Transverse colon (tissue), 4 donors: Measurements from ENCODE around the gene FCRL2. TPM values are rescaled to one million over a fixed set of nuclear protein-coding genes. Genes with fewer than 3 reads are reported as not detected.

ENCODE experiments used
- DNase-seq: peaks from one replicate; pipeline ENCODE4 v3.0.0-alpha.2; 2019
- H3K27ac ChIP-seq, 4 donors: fragments of 200-600 bp; sonication (generic); 2 replicates each; pipeline ENCODE4 v1.5.1; 2016 to 2018; ENCODE audit warnings: inconsistent platforms in 4 of 4
- H3K27me3 ChIP-seq: fragments of 200-600 bp; sonication (generic); 2 replicates; pipeline ENCODE4 v1.5.1; 2017; ENCODE audit warnings: inconsistent platforms
- H3K36me3 ChIP-seq, 4 donors: fragments of 200-600 bp; sonication (generic); 2 replicates each; pipeline ENCODE4 v1.5.1; 2017 to 2019; ENCODE audit warnings: inconsistent platforms in 4 of 4
- H3K4me1 ChIP-seq, 4 donors: fragments of 200-600 bp; sonication (generic); 2 replicates each; pipeline ENCODE4 v1.5.1; 2017 to 2020; ENCODE audit warnings: inconsistent platforms in 4 of 4
- H3K4me3 ChIP-seq, 4 donors: fragments of 200-600 bp; sonication (generic); 1 replicate in 1 of 4; 2 replicates in 3 of 4; pipeline versions ENCODE4 v1.5.1 to v1.6.1; 2017 to 2019; ENCODE audit warnings: inconsistent platforms in 4 of 4
- H3K9me3 ChIP-seq, 2 donors: fragments of 200-600 bp; sonication (generic); 2 replicates each; pipeline ENCODE4 v1.5.1; 2017 to 2019; ENCODE audit warnings: inconsistent platforms in 2 of 2
- EP300 ChIP-seq: sonication (generic); formaldehyde crosslinking; IDR thresholded peaks from one replicate; pipeline ENCODE4 v1.6.1; 2017; ENCODE audit warnings: antibody characterized with exemption, low read depth
- POLR2A ChIP-seq: fragments of 450-650 bp; IDR thresholded peaks from one replicate; pipeline ENCODE4 v1.6.1; 2016; ENCODE audit warnings: antibody characterized with exemption, mild to moderate bottlenecking, moderate library complexity
- POLR2AphosphoS5 ChIP-seq, 3 donors: sonication (generic); formaldehyde crosslinking; IDR thresholded peaks; one replicate each; pipeline ENCODE4 v1.6.1; 2016; ENCODE audit warnings: antibody characterized with exemption in 3 of 3
- WGBS, 2 donors: methylation state at CpG; one replicate each; pipeline ENCODE4 v1.1.5; 2018; ENCODE audit warnings: low coverage in 1 of 2; 5-methylcytosine and 5-hydroxymethylcytosine counted together
- in situ Hi-C, 4 donors: fragments of 200-750 bp; cut with MboI; loops; one replicate each; pipeline versions ENCODE4 v1.15.0 to v1.15.1; 2017; ENCODE audit warnings: low sequenced_read_pairs in 3 of 4, low pct_ligation_motif_present in 1 of 4, low pct_unique_long_range_greater_than_20kb in 1 of 4
- intact Hi-C: fragments of 100-400 bp; cut with DNase I; formaldehyde crosslinking; loops from one replicate; pipeline ENCODE4 v1.15.1; 2023; ENCODE audit warnings: low total_unique reads
- total RNA-seq, 4 donors: library from RNA; depleted of rRNA; stranded (reverse); fragments of >200 nt; gene quantifications; one replicate each; pipeline ENCODE4 v1.1.0, GENCODE V29; 2016
- TF ChIP-seq, protein P1 (sequence below), 5 experiments: fragments of 200-600 bp in 3 of 5; fragments of 450-650 bp in 2 of 5; sonication (generic) in 3 of 5; IDR thresholded peaks; 1 replicate in 2 of 5; 2 replicates in 3 of 5; pipeline ENCODE4 v1.5.1; 2016 to 2017; ENCODE audit warnings: antibody characterized with exemption in 5 of 5, inconsistent platforms in 3 of 5, mild to moderate bottlenecking in 2 of 5, moderate library complexity in 1 of 5

The FCRL2 gene
- total RNA-seq, 4 donors from 2014 or later = 0.37 to 10.8 (median 0.41) TPM; not detected in 1

DNA sequence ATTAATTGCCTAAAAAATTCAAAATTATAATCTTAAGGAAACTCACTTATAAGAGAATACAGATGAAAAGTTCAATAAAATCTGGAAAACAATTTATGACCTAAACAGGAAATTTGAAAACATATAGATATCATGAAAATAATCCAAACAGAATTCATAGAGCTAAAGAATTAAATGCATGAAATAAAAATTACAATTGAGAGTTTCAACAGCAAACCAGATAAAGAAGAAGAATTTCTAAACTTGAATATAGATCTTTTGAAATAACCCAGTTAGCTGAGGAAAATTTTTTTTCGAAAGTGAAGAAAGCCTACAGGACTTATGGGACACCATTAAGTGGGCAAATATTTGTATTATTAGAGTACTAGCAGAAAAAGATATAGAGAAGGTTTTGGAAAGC lies 36.3 kb upstream of the FCRL2 start:
- DNase-seq = no peak
- no peak overlapping the region for H3K27ac ChIP-seq
- TF ChIP-seq EP300 = no peak
- TF ChIP-seq, protein P1, sequence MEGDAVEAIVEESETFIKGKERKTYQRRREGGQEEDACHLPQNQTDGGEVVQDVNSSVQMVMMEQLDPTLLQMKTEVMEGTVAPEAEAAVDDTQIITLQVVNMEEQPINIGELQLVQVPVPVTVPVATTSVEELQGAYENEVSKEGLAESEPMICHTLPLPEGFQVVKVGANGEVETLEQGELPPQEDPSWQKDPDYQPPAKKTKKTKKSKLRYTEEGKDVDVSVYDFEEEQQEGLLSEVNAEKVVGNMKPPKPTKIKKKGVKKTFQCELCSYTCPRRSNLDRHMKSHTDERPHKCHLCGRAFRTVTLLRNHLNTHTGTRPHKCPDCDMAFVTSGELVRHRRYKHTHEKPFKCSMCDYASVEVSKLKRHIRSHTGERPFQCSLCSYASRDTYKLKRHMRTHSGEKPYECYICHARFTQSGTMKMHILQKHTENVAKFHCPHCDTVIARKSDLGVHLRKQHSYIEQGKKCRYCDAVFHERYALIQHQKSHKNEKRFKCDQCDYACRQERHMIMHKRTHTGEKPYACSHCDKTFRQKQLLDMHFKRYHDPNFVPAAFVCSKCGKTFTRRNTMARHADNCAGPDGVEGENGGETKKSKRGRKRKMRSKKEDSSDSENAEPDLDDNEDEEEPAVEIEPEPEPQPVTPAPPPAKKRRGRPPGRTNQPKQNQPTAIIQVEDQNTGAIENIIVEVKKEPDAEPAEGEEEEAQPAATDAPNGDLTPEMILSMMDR (IDR thresholded peaks at IDR 0.05) = no peak
- no peak for TF ChIP-seq POLR2AphosphoS5 (IDR thresholded peaks at IDR 0.05)
- no peak for TF ChIP-seq POLR2A
- intact Hi-C loops = loop anchor here (5.0 kb wide), 1 partner anchor 424 kb away; no protein-coding TSS in a partner anchor
- WGBS, 2 donors = 75 to 92% methylated on average over 1 of the region's 1 CpG
- no peaks in the 10 kb centered on the region for H3K36me3 ChIP-seq
- H3K4me1 ChIP-seq = no peaks in the 10 kb centered on the region
- in situ Hi-C loops = no loop called here
- H3K9me3 ChIP-seq = peaks cover 11 to 21% of the 10 kb centered on the region in 2 donors
- no peaks in the 10 kb centered on the region for H3K27me3 ChIP-seq
- no peak overlapping the region for H3K4me3 ChIP-seq

GRCh38 chr1:157806431-157807149 lies 29.7 kb upstream of the FCRL2 start:
- 58 to 67% methylated on average over 3 to 6 of the region's 6 CpGs for WGBS, 2 donors
- peak; percentile 63 for DNase-seq
- Histone ChIP-seq H3K4me3 (no peak overlapping the region), H3K27ac (peak overlapping the region in 2 of 4 donors; percentile 17 to 63), H3K4me1 (no peaks in the 10 kb centered on the region), H3K27me3 (no peaks in the 10 kb centered on the region), H3K36me3 (no peaks in the 10 kb centered on the region), H3K9me3 (no peaks in the 10 kb centered on the region)
- intact Hi-C loops (no loop called here), in situ Hi-C loops (no loop called here)
- TF ChIP-seq, protein P1 (IDR thresholded peaks at IDR 0.05) = no peak
- no peak for TF ChIP-seq POLR2A
- TF ChIP-seq POLR2AphosphoS5 (IDR thresholded peaks at IDR 0.05) = no peak
- no peak for TF ChIP-seq EP300

GRCh38 chr1:157803851-157804250 lies 26.9 kb upstream of the FCRL2 start:
- no peaks in the 10 kb centered on the region for H3K4me1 ChIP-seq
- WGBS, 2 donors = 86 to 92% methylated on average over 6 to 7 of the region's 7 CpGs
- intact Hi-C loops (no loop called here), in situ Hi-C loops (no loop called here)
- DNase-seq = peak; percentile 19
- H3K9me3 ChIP-seq = no peaks in the 10 kb centered on the region
- H3K27ac ChIP-seq = no peak overlapping the region
- no peaks in the 10 kb centered on the region for H3K36me3 ChIP-seq
- H3K27me3 ChIP-seq = no peaks in the 10 kb centered on the region
- H3K4me3 ChIP-seq = no peak overlapping the region
- TF ChIP-seq EP300 (no peak), POLR2AphosphoS5 (IDR thresholded peaks at IDR 0.05) (no peak), POLR2A (no peak)
- TF ChIP-seq, protein P1 (IDR thresholded peaks at IDR 0.05) = no peak

- WGBS, 2 donors = 63 to 80% methylated on average over 1 of the region's 1 CpG
- no peak overlapping the region for H3K27ac ChIP-seq
- in situ Hi-C loops = no loop called here
- intact Hi-C loops = no loop called here
- TF ChIP-seq EP300 = no peak
- no peak for TF ChIP-seq POLR2A
- TF ChIP-seq, protein P1 (IDR thresholded peaks at IDR 0.05) = no peak
- no peak for TF ChIP-seq POLR2AphosphoS5 (IDR thresholded peaks at IDR 0.05)
- H3K36me3 ChIP-seq = no peaks in the 10 kb centered on the region
- H3K27me3 ChIP-seq = no peaks in the 10 kb centered on the region
- no peak overlapping the region for H3K4me3 ChIP-seq
- no peaks in the 10 kb centered on the region for H3K9me3 ChIP-seq
- no peak for DNase-seq
- H3K4me1 ChIP-seq = no peaks in the 10 kb centered on the region
These were observed 23.1 kb upstream of the FCRL2 start for GRCh38 chr1:157799996-157800395.
